ENCODE measurements around the gene NFU1. TPM values are rescaled to one million over a fixed set of nuclear protein-coding genes. Genes with fewer than 3 reads are reported as not detected.

Gene NFU1
- total and polyA plus RNA-seq, 2 of the 8 experiments (the other 6 are each of a cell fraction or from before 2014, with no cell fraction given), result 18.4 to 45.5 TPM

DNA sequence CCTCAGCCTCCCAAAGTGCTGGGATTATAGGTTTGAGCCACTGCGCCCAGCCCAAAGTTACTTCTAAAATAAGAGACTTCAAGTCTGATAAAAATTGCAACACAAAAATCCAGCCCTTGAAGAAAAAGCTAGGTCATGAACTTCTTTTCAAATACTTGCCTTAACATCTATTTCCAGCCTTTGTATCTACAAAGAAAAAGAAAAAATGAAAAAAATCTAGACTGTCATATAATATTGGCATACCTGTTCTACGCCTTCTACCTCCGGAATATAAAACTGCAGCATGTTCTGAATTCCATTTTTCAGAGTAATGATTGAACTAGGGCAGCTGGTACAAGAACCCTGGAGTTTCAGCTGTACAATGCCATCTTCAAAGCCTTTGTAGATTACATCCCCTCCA is 37.1 kb downstream of the NFU1 start:
- Histone ChIP-seq H3K27me3 (replicated peaks in 1 of 4; ENCODE audit: control insufficient read depth in 3 of 4, extremely low read depth in 1 of 4, insufficient read depth in 3 of 4, low read length in 3 of 4) (no peaks in the 10 kb centered on the region), H3K4ac (replicated peaks; ENCODE audit: insufficient read length, low read depth, low read length) (no peak overlapping the region), H3K18ac (ENCODE audit: extremely low read depth, low read length) (no peak overlapping the region), H2BK5ac (ENCODE audit: low read depth, low read length) (no peak overlapping the region), H3K4me3 (ENCODE audit: extremely low read depth in 1 of 4, insufficient read depth in 2 of 4, low read depth in 3 of 4, low read length in 4 of 4) (no peak overlapping the region), H3K27ac (ENCODE audit: low read depth, low read length) (no peak overlapping the region), H4K5ac (ENCODE audit: insufficient read length, low read depth, low read length) (no peak overlapping the region), H3K79me2 (ENCODE audit: control insufficient read depth in 1 of 2, insufficient read depth in 2 of 2, low read length in 2 of 2) (no peaks in the 10 kb centered on the region), H2AFZ (ENCODE audit: low read length) (no peak overlapping the region), H2BK15ac (ENCODE audit: low read length) (no peak overlapping the region), H4K8ac (ENCODE audit: extremely low read depth, insufficient read depth, low read length) (no peak overlapping the region), H3K14ac (ENCODE audit: insufficient read length) (no peak overlapping the region), H3K4me1 (replicated peaks in 1 of 4; ENCODE audit: control insufficient read depth in 3 of 4, insufficient read depth in 4 of 4, low read length in 3 of 4) (no peaks in the 10 kb centered on the region), H2BK12ac (ENCODE audit: low read depth, low read length) (no peak overlapping the region), H3K23me2 (ENCODE audit: low read depth, low read length) (no peaks in the 10 kb centered on the region), H4K91ac (replicated peaks; ENCODE audit: insufficient read length, low read length) (no peak overlapping the region), H3K4me2 (ENCODE audit: insufficient read depth in 1 of 2, low read depth in 2 of 2, low read length in 2 of 2) (no peak overlapping the region), H3K23ac (ENCODE audit: insufficient read length) (no peak overlapping the region), H3K79me1 (ENCODE audit: low read depth, low read length) (no peaks in the 10 kb centered on the region), H4K20me1 (replicated peaks in 1 of 2; ENCODE audit: control insufficient read depth in 1 of 2, insufficient read depth in 2 of 2, low read length in 2 of 2) (no peaks in the 10 kb centered on the region), H2BK20ac (ENCODE audit: low read length) (no peak overlapping the region), H3K56ac (replicated peaks; ENCODE audit: insufficient read length, low read depth, low read length) (no peak overlapping the region), H3K9me3 (ENCODE audit: insufficient read depth in 2 of 2, low read depth in 1 of 2, low read length in 1 of 2) (peaks cover 0 to 3% of the 10 kb centered on the region in 2 experiments; a peak in 1 of 4 replicates), H2AK5ac (ENCODE audit: low read depth, low read length) (no peak overlapping the region), H3K9ac (replicated peaks in 1 of 4; ENCODE audit: extremely low read depth in 1 of 4, low read depth in 3 of 4, low read length in 3 of 4) (no peak overlapping the region), H2BK120ac (replicated peaks; ENCODE audit: low read depth, low read length) (no peak overlapping the region), H3K36me3 (ENCODE audit: control insufficient read depth in 2 of 4, insufficient read depth in 4 of 4, low read length in 3 of 4) (peaks cover 0 to 25% (median 7%) of the 10 kb centered on the region in 4 experiments; a peak in 4 of 8 replicates)
- POLR2A ChIA-PET (ENCODE audit: partially characterized antibody), result interaction anchor here (0.6 to 1.0 kb wide), 3 partner anchors 9 to 35 kb away, joined by 3 to 5 read pairs (median 3); no protein-coding TSS in a partner anchor
- 100% methylated on average over 3 of the region's 3 CpGs; no CpG with 5 or more reads in 1 of the 2 experiments for WGBS, 2 experiments (ENCODE audit: extremely low coverage in 1 of 2, insufficient coverage in 1 of 2, insufficient read length in 1 of 2, insufficient replicate concordance in 2 of 2, low coverage in 1 of 2, low lambda C conversion rate in 2 of 2, missing lambda C conversion rate in 1 of 2)
- FAIRE-seq (no peak), DNase-seq (ENCODE audit: low read depth in 1 of 2, low spot score in 2 of 2) (no peak)
- CTCF ChIA-PET (ENCODE audit: partially characterized antibody), result no interaction called here
- TF ChIP-seq CEBPB (IDR thresholded peaks at IDR 0.05; ENCODE audit: low read depth, low read length), result no peak
- no peak for TF ChIP-seq TAF7 (optimal IDR thresholded peaks at IDR 0.05; ENCODE audit: borderline replicate concordance, low read depth, low read length)
- TF ChIP-seq HDAC2 (IDR thresholded peaks at IDR 0.05; ENCODE audit: borderline replicate concordance in 1 of 2, low read depth in 2 of 2, low read length in 2 of 2), result no peak
- TF ChIP-seq, protein P1, sequence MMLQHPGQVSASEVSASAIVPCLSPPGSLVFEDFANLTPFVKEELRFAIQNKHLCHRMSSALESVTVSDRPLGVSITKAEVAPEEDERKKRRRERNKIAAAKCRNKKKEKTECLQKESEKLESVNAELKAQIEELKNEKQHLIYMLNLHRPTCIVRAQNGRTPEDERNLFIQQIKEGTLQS (IDR thresholded peaks at IDR 0.05; ENCODE audit: insufficient read depth, low read depth, low read length), result no peak
- no peak for TF ChIP-seq CBX5 (IDR thresholded peaks at IDR 0.05; ENCODE audit: low read depth, low read length)
- TF ChIP-seq BRCA1 (IDR thresholded peaks at IDR 0.05; ENCODE audit: low read depth, low read length), result no peak
- TF ChIP-seq SAP30 (IDR thresholded peaks at IDR 0.05; ENCODE audit: insufficient read depth, insufficient replicate concordance, low read length), result no peak
- TF ChIP-seq PHF8 (conservative IDR thresholded peaks at IDR 0.05; ENCODE audit: low read depth, low read length), result no peak
- no peak for TF ChIP-seq SIRT6 (IDR thresholded peaks at IDR 0.05; ENCODE audit: low read length)
- no peak for TF ChIP-seq TAF1 (IDR thresholded peaks at IDR 0.05; ENCODE audit: low read depth, low read length)
- TF ChIP-seq SUZ12 (IDR thresholded peaks at IDR 0.05; ENCODE audit: low read length), result no peak
- no peak for TF ChIP-seq KDM1A (IDR thresholded peaks at IDR 0.05; ENCODE audit: borderline replicate concordance, low read length)
- no peak for TF ChIP-seq BCL11A (IDR thresholded peaks at IDR 0.05; ENCODE audit: low read depth in 2 of 2, low read length in 2 of 2)
- TF ChIP-seq BACH1 (IDR thresholded peaks at IDR 0.05; ENCODE audit: low read length), result no peak
